NCI-H1694 treated with DMSO at 0.1 percent for 48 hours (cell line): Measurements from ENCODE around the gene LDLRAP1.
A peak's percentile ranks its signal among the peaks of the same experiment; 100 is the strongest.
"Not testable (repeated sequence)": the region's sequence is repeated elsewhere in the genome, so short reads cannot be mapped to it uniquely, and the experiment has no call there.

Source experiments
- DNase-seq: peaks from one replicate; lab custom pipeline; 2025; lab: John Stamatoyannopoulos, UW

The LDLRAP1 gene, protein sequence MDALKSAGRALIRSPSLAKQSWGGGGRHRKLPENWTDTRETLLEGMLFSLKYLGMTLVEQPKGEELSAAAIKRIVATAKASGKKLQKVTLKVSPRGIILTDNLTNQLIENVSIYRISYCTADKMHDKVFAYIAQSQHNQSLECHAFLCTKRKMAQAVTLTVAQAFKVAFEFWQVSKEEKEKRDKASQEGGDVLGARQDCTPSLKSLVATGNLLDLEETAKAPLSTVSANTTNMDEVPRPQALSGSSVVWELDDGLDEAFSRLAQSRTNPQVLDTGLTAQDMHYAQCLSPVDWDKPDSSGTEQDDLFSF

DNA sequence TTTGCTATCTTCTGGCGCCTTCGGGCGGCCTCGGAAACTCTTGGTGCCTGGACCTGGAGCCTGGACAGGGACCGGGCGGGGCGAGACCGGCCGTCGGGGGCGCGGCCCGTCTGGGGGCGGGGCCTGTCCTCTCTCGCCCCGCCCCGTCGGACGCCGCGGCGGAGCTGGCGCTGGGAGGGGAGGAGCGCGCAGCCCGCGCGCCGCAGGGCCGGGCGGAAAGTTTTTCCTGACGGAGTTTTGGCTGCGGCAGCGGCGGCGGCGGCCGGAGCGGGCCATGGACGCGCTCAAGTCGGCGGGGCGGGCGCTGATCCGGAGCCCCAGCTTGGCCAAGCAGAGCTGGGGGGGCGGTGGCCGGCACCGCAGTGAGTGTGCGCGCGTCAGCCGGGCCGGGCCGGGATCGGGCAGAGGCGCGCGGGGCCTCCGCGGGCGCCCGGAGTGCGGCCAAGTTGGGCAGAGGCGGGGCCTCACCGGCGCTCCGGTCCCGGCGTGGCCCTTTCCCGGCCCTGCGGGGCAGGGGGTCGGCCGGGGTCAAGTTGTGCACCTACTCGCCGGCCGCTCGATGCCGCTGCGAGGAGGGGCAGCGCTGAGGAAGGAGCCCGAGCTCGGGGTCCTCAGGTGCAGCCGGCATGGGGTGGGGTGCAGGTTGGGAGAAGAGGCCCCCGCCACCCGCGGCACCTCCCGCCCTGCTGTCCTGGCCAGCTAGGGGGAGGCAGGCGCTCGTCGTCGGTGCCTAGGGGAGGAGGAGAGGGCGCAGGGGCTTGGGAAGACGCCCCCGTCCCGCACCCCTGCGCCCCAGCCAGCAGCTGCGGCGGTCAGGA, at the start of gene LDLRAP1:
Gene LDLRAP1 (plus strand): TSS at position 182 of the 818 bp plus-strand sequence. CDS start 93 bp downstream, at position 275.
- no peak for DNase-seq

- no peak for DNase-seq
Observed at GRCh38 chr1:25494952-25495351, 48.5 kb upstream of the LDLRAP1 start.

- no peak for DNase-seq
Observed at GRCh38 chr1:25500694-25501093, 42.7 kb upstream of the LDLRAP1 start.

DNA sequence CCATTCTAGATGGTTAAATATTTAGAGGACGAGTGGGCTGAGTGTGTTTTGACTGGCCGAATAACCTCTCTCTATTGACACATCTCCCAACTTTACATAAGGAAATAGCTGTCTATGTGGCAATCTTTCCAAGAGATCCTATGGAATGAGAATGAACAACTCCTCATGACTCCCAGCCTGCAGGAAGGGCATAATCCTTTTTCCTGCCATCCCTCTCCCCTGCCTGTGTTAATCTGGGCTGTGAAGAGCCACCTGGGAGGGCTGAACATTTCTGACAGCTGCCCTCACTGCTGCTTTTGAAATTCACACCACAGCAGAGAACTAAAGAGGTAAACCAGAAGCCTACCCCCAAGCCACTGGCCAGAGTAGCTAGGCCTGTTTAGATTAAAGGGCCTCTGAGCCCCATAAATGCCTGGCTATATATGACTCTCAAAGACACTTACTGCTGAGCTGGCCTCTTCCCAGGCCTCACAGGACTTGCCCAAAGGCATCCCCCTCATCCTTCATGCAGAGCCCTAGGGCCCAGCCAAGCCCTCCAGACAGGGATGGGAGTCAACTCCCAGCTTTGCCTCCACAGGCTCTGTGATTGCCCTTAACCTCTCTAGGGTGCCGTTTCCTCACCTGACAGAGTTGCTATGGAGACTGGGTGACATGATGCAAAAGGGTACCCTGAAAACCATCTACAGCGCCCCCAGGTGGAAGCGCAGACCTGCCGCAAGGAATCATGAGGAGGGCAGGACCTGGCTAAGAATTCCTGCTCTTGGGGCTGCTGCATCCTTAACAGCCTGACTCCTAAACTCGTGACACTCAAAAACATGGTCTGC, 42.0 kb upstream of the LDLRAP1 start:
- no peak for DNase-seq

DNA sequence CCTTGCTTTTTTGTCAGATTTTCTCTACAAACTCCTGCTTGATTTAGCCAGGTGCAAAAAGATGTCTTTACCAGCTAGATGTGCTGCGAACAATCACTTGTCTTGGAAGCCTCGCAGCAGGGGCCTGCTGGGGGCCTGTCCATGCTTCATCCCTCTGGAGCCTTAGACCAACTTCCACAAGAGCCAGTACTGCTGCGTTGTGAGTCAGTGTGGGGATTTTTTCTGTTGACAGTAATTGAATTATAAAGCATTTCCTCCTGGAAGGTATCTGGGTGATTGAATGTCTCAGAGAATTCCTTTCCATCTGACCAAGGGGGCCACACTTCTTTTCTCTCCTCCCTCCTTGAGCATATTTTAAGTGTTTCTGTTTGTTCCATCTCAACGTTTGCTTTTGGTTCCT, 40.4 kb upstream of the LDLRAP1 start:
- no peak for DNase-seq

DNA sequence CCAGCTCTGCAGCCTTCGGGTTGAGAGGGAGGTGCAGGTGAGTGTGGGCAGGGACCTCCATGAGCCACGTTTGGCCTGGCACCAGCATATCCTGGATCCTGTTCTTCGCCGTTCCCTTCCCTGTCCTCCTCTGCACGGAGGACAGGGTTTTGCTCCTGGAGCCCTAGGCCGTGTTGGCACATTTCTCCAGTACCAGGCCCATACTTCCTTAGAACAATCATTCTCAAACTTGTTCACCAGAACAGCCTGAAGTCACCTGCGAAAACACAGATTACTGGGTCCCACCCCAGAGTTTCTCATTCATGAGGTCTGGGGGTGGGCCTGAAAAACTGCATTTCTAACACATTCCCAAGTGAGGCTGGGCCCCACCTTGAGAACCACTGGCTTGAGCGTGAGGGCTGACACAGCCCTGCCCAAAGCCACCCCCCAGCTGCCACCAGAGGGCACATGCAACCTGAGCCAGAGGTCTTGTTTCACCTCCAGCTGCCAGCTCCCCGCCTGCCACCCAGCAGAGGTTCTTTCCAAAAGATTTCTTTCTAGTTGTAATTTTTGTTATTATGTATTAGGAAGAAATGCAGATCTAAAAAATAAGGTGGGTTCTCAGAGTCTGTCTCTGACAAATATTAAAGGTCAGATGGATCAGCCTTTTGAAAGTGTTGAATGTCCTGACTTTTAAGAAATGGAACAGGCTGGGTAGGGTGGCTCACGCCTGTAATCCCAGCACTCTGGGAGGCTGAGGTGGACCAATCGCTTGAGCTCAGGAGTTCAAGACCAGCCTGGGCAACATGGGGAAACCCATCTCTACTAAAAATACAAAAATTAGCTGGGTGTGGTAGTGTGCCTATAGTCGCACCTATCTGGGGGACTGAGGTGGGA, 39.6 kb upstream of the LDLRAP1 start:
- peak; percentile 18 for DNase-seq

- no peak for DNase-seq
Observed at GRCh38 chr1:25504706-25505595, 38.5 kb upstream of the LDLRAP1 start.

- no peak for DNase-seq
Observed at GRCh38 chr1:25505656-25506385, 37.6 kb upstream of the LDLRAP1 start.

- not testable (repeated sequence) for DNase-seq
Observed at GRCh38 chr1:25506566-25507463, 36.6 kb upstream of the LDLRAP1 start.

DNA sequence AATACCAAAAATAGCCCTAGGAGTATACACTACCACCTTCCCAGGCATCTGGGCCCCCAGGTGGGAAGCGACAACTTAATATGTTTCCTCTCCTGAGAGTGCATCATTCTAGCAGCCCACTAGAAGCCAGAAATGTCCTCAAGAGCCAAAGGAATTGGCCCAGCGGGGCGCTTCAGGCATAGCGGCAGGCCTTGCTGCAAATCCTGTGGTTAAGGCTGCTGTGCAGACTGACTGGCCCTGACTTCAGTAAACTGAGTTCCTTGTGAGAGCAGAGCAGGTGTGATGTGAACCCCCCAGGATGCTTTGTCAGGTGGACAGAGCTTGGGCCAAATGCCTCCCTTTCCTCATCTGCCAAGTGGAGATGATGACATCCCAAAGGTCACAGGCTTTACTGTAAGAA, 29.7 kb upstream of the LDLRAP1 start:
- no peak for DNase-seq

GRCh38 chr1:25515033-25515432, 28.4 kb upstream of the LDLRAP1 start:
- DNase-seq, result no peak

DNA sequence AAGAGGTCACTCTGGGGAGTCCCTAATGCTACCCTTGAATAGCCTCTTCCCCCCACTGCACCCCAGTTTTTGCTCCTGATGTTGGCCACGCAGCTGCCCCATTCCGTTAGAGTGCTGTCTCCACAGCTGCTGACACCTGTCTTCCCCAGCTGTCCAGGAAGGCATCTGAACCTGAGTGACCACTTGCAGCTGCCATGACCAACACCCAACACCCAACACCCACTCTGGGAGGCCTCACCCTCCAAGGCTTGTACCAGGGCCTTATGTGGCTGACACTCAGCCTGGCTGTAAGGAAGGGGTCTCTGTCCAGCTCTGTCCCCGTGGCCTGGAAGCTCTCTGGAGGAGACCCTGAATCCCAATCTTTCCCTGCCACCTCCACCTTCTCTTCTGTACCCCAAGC, 26.7 kb upstream of the LDLRAP1 start:
- no peak for DNase-seq

GRCh38 chr1:25517476-25518394, 25.7 kb upstream of the LDLRAP1 start:
- DNase-seq, result no peak

DNA sequence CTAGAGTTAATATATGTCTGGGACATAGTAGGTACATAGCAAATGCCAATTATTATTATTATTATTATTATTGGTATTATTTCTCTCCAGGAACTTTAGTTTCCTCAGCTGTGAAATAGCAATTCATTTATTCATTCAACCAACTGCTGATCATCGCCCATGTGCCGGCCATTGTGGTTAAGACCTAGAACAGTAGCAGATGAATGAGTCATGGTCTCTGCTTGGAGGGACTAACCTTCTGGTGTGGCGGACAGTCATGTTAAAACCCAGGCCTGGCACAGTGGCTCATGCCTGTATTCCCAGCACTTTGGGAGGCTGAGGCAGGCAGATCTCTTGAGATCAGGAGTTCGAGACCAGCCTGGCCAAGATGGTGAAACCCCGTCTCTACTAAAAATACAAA, 23.8 kb upstream of the LDLRAP1 start:
- no peak for DNase-seq

DNA sequence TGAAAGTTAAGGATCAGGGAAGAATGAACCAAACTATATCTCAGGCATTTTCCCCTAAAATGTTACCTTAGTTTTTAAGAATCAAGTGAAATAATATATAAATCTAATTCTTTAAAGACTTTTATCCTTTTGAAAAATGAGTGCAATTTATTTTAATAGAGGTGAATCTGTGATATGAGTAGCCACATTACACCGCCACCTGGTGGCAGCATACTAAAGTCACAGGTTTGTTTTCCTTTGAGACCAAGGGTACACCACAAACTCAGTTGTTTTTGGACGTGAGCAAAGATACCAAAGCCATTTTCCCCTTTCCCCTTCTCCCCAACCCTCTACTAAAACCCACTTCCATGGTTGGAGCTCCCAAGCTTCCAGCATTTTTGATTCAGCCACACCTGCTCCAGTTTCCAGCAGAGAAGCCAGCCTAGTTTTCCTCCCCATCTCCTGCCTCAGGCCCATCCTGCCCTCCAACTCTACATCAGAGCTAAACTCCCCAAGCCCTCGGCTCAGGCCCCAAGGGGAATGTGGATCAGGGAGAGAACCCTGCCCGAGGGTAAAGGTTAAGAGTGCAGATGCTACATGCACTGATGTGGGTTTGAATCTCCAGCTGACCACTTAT, 22.9 kb upstream of the LDLRAP1 start:
- peak; percentile 49 for DNase-seq

DNA sequence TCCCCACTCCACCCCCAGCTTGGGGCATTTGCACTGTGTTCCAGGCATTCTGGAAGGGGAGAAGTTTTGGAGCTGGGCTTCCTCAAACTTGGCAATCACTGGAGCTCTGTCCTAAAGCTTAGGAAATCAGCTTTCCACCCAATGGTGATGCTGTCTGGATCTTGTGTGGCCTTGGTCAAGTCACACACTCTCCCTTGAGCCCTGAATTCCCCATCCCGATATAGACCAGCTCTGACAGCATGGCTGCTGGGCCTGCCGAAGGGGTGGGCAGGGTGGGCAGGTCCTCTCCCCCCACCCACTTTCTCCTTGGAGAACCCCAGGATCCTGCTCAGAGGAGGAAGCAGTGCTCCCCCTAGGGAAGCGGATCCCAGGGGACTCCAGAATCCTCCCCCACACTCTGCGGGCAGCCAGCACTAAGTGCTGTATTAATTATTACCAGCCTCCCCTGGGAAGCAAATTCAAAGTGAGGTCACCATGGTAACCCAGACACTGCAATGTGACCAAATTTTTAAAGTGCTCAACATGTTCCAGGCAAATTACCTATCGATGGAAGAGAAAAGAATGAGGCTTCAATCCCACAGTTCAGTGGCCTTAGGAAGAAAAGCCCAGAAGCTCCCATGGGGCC, 21.3 kb upstream of the LDLRAP1 start:
- no peak for DNase-seq

GRCh38 chr1:25523542-25523941, 19.9 kb upstream of the LDLRAP1 start:
- DNase-seq, result peak; percentile 24
